Gastrocnemius medialis (tissue), 4 donors: ENCODE data around the gene IBSP.

Experiments
- POLR2A ChIP-seq, 2 donors: fragments of 450-650 bp; IDR thresholded peaks; one replicate each; pipeline ENCODE4 v1.6.1; 2017; ENCODE audit warnings: antibody characterized with exemption in 2 of 2, mild to moderate bottlenecking in 2 of 2, moderate library complexity in 2 of 2
- TF ChIP-seq, protein P1 (sequence below), 5 experiments: fragments of 450-650 bp in 3 of 5; fragments of 200-600 bp in 2 of 5; sonication (generic) in 2 of 5; IDR thresholded peaks in 4 of 5; conservative IDR thresholded peaks in 1 of 5; 1 replicate in 4 of 5; 2 replicates in 1 of 5; pipeline ENCODE4 v1.5.1; 2016 to 2019; ENCODE audit warnings: antibody characterized with exemption in 5 of 5, mild to moderate bottlenecking in 3 of 5, moderate library complexity in 3 of 5

DNA sequence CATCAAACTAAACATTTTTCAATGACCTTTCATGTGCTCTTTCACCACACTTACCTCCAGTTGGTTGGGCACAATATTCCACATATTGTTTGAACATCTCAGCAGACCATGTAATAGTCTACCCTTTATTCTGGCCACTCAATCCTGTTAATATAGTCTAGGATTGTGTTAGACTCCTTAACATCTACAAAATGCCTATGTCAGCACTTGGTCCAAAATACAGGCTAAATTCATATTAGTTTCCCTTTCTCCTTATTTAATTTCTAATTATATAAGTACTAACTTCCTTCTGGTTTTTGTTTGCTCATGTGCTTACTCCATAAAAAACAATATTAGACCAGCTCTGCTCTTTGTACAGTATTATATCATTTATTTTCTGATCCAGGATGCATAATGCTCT, 54.5 kb downstream of the IBSP start:
- TF ChIP-seq, protein P1, sequence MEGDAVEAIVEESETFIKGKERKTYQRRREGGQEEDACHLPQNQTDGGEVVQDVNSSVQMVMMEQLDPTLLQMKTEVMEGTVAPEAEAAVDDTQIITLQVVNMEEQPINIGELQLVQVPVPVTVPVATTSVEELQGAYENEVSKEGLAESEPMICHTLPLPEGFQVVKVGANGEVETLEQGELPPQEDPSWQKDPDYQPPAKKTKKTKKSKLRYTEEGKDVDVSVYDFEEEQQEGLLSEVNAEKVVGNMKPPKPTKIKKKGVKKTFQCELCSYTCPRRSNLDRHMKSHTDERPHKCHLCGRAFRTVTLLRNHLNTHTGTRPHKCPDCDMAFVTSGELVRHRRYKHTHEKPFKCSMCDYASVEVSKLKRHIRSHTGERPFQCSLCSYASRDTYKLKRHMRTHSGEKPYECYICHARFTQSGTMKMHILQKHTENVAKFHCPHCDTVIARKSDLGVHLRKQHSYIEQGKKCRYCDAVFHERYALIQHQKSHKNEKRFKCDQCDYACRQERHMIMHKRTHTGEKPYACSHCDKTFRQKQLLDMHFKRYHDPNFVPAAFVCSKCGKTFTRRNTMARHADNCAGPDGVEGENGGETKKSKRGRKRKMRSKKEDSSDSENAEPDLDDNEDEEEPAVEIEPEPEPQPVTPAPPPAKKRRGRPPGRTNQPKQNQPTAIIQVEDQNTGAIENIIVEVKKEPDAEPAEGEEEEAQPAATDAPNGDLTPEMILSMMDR (IDR thresholded peaks at IDR 0.05 in 4 of 5, conservative IDR thresholded peaks at IDR 0.05 in 1 of 5), result no peak
- no peak for TF ChIP-seq POLR2A (IDR thresholded peaks at IDR 0.05)
